Gastrocnemius medialis (tissue), 4 donors: ENCODE measurements around the gene ADAMTSL5. TPM values are rescaled to one million over a fixed set of nuclear protein-coding genes. Genes with fewer than 3 reads are reported as not detected.

ENCODE experiments used
- ATAC-seq, 2 donors: fragments of 150-250 bp; one replicate each; pipeline ENCODE4 v1.9.1; 2016
- DNase-seq, 2 donors: peaks; one replicate each; pipeline ENCODE4 v3.0.0-alpha.2; 2019
- H3K27ac ChIP-seq, 4 donors: fragments of 200-600 bp; sonication (generic); 1 replicate in 1 of 4; 2 replicates in 3 of 4; pipeline ENCODE4 v1.5.1; 2016 to 2018; ENCODE audit warnings: mild to moderate bottlenecking in 2 of 4, moderate library complexity in 1 of 4
- H3K27me3 ChIP-seq, 3 donors: fragments of 200-600 bp; sonication (generic) in 2 of 3; 1 replicate in 1 of 3; 2 replicates in 2 of 3; pipeline versions ENCODE4 v1.5.1 to v1.6.0; 2016 to 2019; ENCODE audit warnings: mild to moderate bottlenecking in 1 of 3, moderate library complexity in 1 of 3
- H3K36me3 ChIP-seq, 2 donors: fragments of 200-600 bp; sonication (generic) in 1 of 2; one replicate each; pipeline ENCODE4 v1.5.1; 2017 to 2018
- H3K4me1 ChIP-seq, 2 donors: fragments of 200-600 bp; sonication (generic) in 1 of 2; one replicate each; pipeline ENCODE4 v1.5.1; 2016 to 2017; ENCODE audit warnings: mild to moderate bottlenecking in 2 of 2
- H3K4me3 ChIP-seq, 4 donors: fragments of 200-600 bp; sonication (generic) in 3 of 4; 1 replicate in 1 of 4; 2 replicates in 3 of 4; pipeline ENCODE4 v1.5.1; 2016 to 2019; ENCODE audit warnings: mild to moderate bottlenecking in 2 of 4
- H3K9me3 ChIP-seq, 3 donors: fragments of 200-600 bp; sonication (generic) in 2 of 3; 1 replicate in 1 of 3; 2 replicates in 2 of 3; pipeline ENCODE4 v1.5.1; 2016 to 2019
- POLR2A ChIP-seq, 2 donors: fragments of 450-650 bp; IDR thresholded peaks; one replicate each; pipeline ENCODE4 v1.6.1; 2017; ENCODE audit warnings: antibody characterized with exemption in 2 of 2, mild to moderate bottlenecking in 2 of 2, moderate library complexity in 2 of 2
- in situ Hi-C, 4 donors: fragments of 200-750 bp; cut with MboI; loops; one replicate each; pipeline versions ENCODE4 v1.15.0 to v1.8.0; 2017; ENCODE audit warnings: low sequenced_read_pairs in 4 of 4
- intact Hi-C: fragments of 100-400 bp; cut with DNase I; formaldehyde crosslinking; loops from one replicate; pipeline ENCODE4 v1.15.1; 2023; ENCODE audit warnings: low total_unique reads
- total RNA-seq, 4 donors: library from RNA; depleted of rRNA; stranded (reverse); fragments of >200 nt; gene quantifications; one replicate each; pipeline versions ENCODE4 v1.1.0 to v1.2.3, GENCODE V29; 2016
- TF ChIP-seq, protein P1 (sequence below), 5 experiments: fragments of 450-650 bp in 3 of 5; fragments of 200-600 bp in 2 of 5; sonication (generic) in 2 of 5; IDR thresholded peaks in 4 of 5; conservative IDR thresholded peaks in 1 of 5; 1 replicate in 4 of 5; 2 replicates in 1 of 5; pipeline ENCODE4 v1.5.1; 2016 to 2019; ENCODE audit warnings: antibody characterized with exemption in 5 of 5, mild to moderate bottlenecking in 3 of 5, moderate library complexity in 3 of 5

The ADAMTSL5 gene
- total RNA-seq, 4 donors from 2014 or later: 0.41 to 6.5 (median 3.0) TPM

DNA sequence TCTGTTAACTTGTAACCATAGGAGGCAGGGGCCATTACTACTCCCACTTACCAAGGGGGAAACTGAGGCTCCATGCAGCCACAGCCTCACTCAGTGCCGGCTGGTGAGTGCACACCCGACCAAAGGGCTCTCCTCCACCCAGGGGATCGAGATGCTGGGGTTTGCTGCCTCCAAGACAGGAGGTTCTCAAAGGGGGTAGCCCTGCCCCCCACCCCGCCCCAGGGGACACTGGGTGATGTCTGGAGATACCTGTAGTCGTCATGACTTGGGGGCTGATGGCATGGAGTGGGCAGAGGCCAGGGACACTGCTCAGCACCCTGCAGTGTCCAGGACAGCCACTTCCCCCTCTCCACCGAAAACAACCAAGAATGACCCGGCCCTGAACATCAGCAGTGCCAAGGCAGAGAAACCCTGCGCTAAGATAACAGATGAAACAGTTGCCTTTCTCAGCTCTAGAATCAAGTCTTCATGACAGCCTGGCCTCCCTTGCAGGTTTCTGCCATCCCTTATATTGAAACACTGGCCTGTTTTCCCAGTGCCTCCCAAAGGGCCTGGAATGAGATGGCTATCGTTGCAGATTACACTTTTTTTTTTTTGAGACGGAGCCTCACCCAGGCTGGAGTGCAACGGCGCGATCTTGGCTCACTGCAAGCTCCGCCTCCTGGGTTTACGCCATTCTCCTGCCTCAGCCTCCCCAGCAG is 18.6 kb downstream of the ADAMTSL5 start:
- TF ChIP-seq POLR2A (IDR thresholded peaks at IDR 0.05): no peak

DNA sequence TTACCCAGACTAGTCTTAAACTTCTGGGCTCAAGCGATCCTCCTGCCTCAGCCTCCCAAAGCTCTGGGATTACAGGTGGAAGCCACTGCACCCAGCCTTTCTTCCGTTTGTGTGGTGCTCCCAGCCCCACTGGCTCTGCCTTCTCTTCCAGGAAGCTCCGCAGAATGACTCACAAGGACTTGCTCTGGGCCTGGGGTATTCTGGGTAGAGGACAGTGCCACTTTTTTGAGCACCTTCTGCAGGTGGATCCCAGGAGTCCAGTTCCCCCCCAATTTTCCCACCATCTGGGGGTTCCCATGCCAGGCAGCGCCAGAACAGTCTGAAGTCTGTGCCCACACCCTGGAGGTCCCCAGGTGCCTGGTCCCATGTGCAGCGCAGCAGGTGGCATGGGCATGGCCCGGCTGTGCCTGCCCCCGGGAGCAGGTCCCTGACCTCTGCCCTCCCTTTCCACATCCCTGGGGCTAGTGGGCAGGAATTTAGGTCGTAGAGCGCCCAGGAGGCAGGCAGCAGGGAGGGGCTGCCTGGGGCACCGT is 20.3 kb downstream of the ADAMTSL5 start:
- Histone ChIP-seq H3K4me1 (peaks cover 5 to 9% of the 10 kb centered on the region in 2 donors), H3K27me3 (peaks cover 3 to 8% (median 8%) of the 10 kb centered on the region in 3 donors), H3K27ac (no peak overlapping the region), H3K9me3 (no peaks in the 10 kb centered on the region), H3K36me3 (no peaks in the 10 kb centered on the region), H3K4me3 (no peak overlapping the region)
- in situ Hi-C loops: no loop called here
- no peak for TF ChIP-seq POLR2A (IDR thresholded peaks at IDR 0.05)
- TF ChIP-seq, protein P1, sequence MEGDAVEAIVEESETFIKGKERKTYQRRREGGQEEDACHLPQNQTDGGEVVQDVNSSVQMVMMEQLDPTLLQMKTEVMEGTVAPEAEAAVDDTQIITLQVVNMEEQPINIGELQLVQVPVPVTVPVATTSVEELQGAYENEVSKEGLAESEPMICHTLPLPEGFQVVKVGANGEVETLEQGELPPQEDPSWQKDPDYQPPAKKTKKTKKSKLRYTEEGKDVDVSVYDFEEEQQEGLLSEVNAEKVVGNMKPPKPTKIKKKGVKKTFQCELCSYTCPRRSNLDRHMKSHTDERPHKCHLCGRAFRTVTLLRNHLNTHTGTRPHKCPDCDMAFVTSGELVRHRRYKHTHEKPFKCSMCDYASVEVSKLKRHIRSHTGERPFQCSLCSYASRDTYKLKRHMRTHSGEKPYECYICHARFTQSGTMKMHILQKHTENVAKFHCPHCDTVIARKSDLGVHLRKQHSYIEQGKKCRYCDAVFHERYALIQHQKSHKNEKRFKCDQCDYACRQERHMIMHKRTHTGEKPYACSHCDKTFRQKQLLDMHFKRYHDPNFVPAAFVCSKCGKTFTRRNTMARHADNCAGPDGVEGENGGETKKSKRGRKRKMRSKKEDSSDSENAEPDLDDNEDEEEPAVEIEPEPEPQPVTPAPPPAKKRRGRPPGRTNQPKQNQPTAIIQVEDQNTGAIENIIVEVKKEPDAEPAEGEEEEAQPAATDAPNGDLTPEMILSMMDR (IDR thresholded peaks at IDR 0.05 in 4 of 5, conservative IDR thresholded peaks at IDR 0.05 in 1 of 5): no peak
- DNase-seq (no peak), ATAC-seq (no peak)
- intact Hi-C loops: no loop called here

More for the DNA sequence above, 18.6 kb downstream of the ADAMTSL5 start:
- in situ Hi-C loops: no loop called here
- Histone ChIP-seq H3K4me1 (peaks cover 5 to 9% of the 10 kb centered on the region in 2 donors), H3K27me3 (peaks cover 6 to 16% (median 12%) of the 10 kb centered on the region in 3 donors), H3K36me3 (no peaks in the 10 kb centered on the region), H3K27ac (no peak overlapping the region), H3K9me3 (no peaks in the 10 kb centered on the region), H3K4me3 (no peak overlapping the region)
- no peak for DNase-seq
- intact Hi-C loops: no loop called here
- ATAC-seq: no peak

DNA sequence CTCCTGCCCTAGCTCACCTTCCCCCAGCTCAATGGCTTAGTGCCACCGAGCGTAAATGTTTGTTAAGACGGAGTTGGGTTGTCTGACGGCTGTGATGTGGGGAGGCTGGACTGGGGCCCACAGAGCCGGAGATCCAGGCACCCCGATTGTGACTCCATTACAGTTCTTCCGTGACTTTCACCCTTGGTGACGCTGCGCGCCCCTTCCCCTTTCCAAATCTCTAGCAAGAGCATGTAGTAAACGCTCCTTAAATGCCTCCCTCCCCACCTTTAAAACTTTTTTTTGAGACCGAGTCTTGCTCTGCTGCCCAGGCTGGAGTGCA is 21.0 kb downstream of the ADAMTSL5 start:
- no peak for ATAC-seq
- Histone ChIP-seq H3K9me3 (no peaks in the 10 kb centered on the region), H3K36me3 (no peaks in the 10 kb centered on the region), H3K27ac (no peak overlapping the region), H3K4me1 (peaks cover 5 to 9% of the 10 kb centered on the region in 2 donors), H3K27me3 (peaks cover 0 to 3% (median 1%) of the 10 kb centered on the region in 3 donors), H3K4me3 (peak overlapping the region in 1 of 4 donors; percentile 73)
- TF ChIP-seq, protein P1 (IDR thresholded peaks at IDR 0.05 in 4 of 5, conservative IDR thresholded peaks at IDR 0.05 in 1 of 5): no peak
- no peak for TF ChIP-seq POLR2A (IDR thresholded peaks at IDR 0.05)
- no peak for DNase-seq
- in situ Hi-C loops: no loop called here
- intact Hi-C loops: loop anchor here (2.0 kb wide), 1 partner anchor 17 kb away; no protein-coding TSS in a partner anchor

DNA sequence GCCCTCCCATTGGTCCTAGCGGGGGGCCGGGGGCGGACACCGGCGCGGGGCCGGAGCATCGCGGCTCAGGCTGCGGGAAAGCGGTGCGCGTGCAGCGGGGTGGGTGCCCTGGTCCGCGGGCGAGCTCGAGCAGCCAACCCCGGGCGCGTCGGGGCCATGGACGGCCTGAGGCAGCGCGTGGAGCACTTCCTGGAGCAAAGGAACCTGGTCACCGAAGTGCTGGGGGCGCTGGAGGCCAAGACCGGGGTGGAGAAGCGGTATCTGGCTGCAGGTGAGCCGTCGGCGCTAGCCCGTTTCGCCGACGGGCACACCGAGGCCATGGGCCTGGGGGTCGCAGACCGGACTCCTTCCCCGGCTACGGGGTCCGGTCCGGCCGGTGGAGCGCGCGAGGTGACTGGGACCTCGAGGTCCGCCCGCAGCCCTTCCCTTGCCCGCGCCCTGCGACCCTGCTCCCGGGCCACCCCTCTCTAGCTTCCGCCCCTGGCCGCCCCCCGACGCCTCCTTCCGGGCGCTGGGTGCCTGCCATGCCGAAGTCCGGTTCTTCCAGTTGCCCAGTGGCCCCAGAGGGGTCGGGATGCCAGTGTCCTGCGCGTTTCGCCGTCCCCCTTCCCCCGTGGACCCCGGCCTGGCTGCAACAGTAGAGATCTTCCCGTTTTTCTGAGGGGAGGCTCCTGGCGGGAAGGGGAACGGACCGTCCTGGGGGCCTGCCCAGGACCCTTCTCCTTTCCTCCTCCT is 21.5 kb downstream of the ADAMTSL5 start, which contains the start of gene REEP6:
Gene REEP6, plus strand, starts transcription at position 68 of the 735 bp plus-strand sequence. Its CDS starts 89 bp downstream, at position 157.
- peaks cover 0 to 3% (median 0%) of the 10 kb centered on the region in 3 donors for H3K27me3 ChIP-seq
- intact Hi-C loops (loop anchor here (2.0 kb wide), 1 partner anchor 18 kb away; no protein-coding TSS in a partner anchor), in situ Hi-C loops (no loop called here)
- H3K36me3 ChIP-seq: no peaks in the 10 kb centered on the region
- H3K4me3 ChIP-seq: peak within 1 kb of the TSS; percentile 54 to 73 (median 62)
- TF ChIP-seq, protein P1 (IDR thresholded peaks at IDR 0.05 in 4 of 5, conservative IDR thresholded peaks at IDR 0.05 in 1 of 5): no peak
- TF ChIP-seq POLR2A (IDR thresholded peaks at IDR 0.05): peak in 1 of 2 donors; percentile 10
- H3K4me1 ChIP-seq: peaks cover 5 to 9% of the 10 kb centered on the region in 2 donors
- no peaks in the 10 kb centered on the region for H3K9me3 ChIP-seq
- DNase-seq (no peak), ATAC-seq (peak in 1 of 2 donors; percentile 2)
- peak within 1 kb of the TSS; percentile 70 to 86 (median 76) for H3K27ac ChIP-seq
